ENCODE results near the gene ANGPTL7. TPM values are rescaled to one million over a fixed set of nuclear protein-coding genes. Genes with fewer than 3 reads are reported as not detected.

ANGPTL7 gene
- total and polyA plus RNA-seq, 2 of the 8 experiments (the other 6 are each of a cell fraction or from before 2014, with no cell fraction given), result not detected

GRCh38 chr1:11151114-11151513 is 38.0 kb upstream of the ANGPTL7 start:
- Histone ChIP-seq H3K4me2 (ENCODE audit: insufficient read depth in 1 of 2, low read depth in 2 of 2, low read length in 2 of 2) (no peak overlapping the region), H3K9me3 (ENCODE audit: insufficient read depth in 2 of 2, low read depth in 1 of 2, low read length in 1 of 2) (no peaks in the 10 kb centered on the region), H3K23me2 (ENCODE audit: low read depth, low read length) (no peaks in the 10 kb centered on the region; the same call in 1 of the 2 replicates), H3K18ac (ENCODE audit: extremely low read depth, low read length) (no peak overlapping the region), H4K5ac (ENCODE audit: insufficient read length, low read depth, low read length) (no peak overlapping the region), H2AFZ (ENCODE audit: low read length) (no peak overlapping the region), H2BK5ac (ENCODE audit: low read depth, low read length) (no peak overlapping the region), H2BK20ac (ENCODE audit: low read length) (no peak overlapping the region), H4K91ac (replicated peaks; ENCODE audit: insufficient read length, low read length) (no peak overlapping the region), H2BK15ac (ENCODE audit: low read length) (no peak overlapping the region), H3K4me3 (ENCODE audit: extremely low read depth in 1 of 4, insufficient read depth in 2 of 4, low read depth in 3 of 4, low read length in 4 of 4) (no peak overlapping the region), H4K8ac (ENCODE audit: extremely low read depth, insufficient read depth, low read length) (no peak overlapping the region), H3K27me3 (replicated peaks in 1 of 4; ENCODE audit: control insufficient read depth in 3 of 4, extremely low read depth in 1 of 4, insufficient read depth in 3 of 4, low read length in 3 of 4) (no peaks in the 10 kb centered on the region), H2AK5ac (ENCODE audit: low read depth, low read length) (no peak overlapping the region), H3K9ac (replicated peaks in 1 of 4; ENCODE audit: extremely low read depth in 1 of 4, low read depth in 3 of 4, low read length in 3 of 4) (no peak overlapping the region), H3K56ac (replicated peaks; ENCODE audit: insufficient read length, low read depth, low read length) (no peak overlapping the region), H2BK12ac (ENCODE audit: low read depth, low read length) (no peak overlapping the region), H3K4ac (replicated peaks; ENCODE audit: insufficient read length, low read depth, low read length) (no peak overlapping the region), H3K14ac (ENCODE audit: insufficient read length) (no peak overlapping the region), H3K23ac (ENCODE audit: insufficient read length) (no peak overlapping the region), H2BK120ac (replicated peaks; ENCODE audit: low read depth, low read length) (no peak overlapping the region), H3K79me2 (ENCODE audit: control insufficient read depth in 1 of 2, insufficient read depth in 2 of 2, low read length in 2 of 2) (no peaks in the 10 kb centered on the region), H3K27ac (ENCODE audit: low read depth, low read length) (no peak overlapping the region), H3K79me1 (ENCODE audit: low read depth, low read length) (no peaks in the 10 kb centered on the region), H3K36me3 (ENCODE audit: control insufficient read depth in 2 of 4, insufficient read depth in 4 of 4, low read length in 3 of 4) (peaks cover 8 to 29% (median 24%) of the 10 kb centered on the region in 4 experiments; a peak in 7 of 8 replicates), H3K4me1 (replicated peaks in 1 of 4; ENCODE audit: control insufficient read depth in 3 of 4, insufficient read depth in 4 of 4, low read length in 3 of 4) (no peaks in the 10 kb centered on the region), H4K20me1 (replicated peaks in 1 of 2; ENCODE audit: control insufficient read depth in 1 of 2, insufficient read depth in 2 of 2, low read length in 2 of 2) (no peaks in the 10 kb centered on the region)
- TF ChIP-seq CHD2 (IDR thresholded peaks at IDR 0.05; ENCODE audit: low read length), result no peak
- no peak for TF ChIP-seq RXRA (IDR thresholded peaks at IDR 0.05; ENCODE audit: insufficient read depth, low read depth, low read length)
- TF ChIP-seq CBX5 (IDR thresholded peaks at IDR 0.05; ENCODE audit: low read depth, low read length), result no peak
- no peak for TF ChIP-seq SIRT6 (IDR thresholded peaks at IDR 0.05; ENCODE audit: low read length)
- TF ChIP-seq YY1 (IDR thresholded peaks at IDR 0.05; ENCODE audit: low read depth, low read length), result no peak
- TF ChIP-seq SP4 (IDR thresholded peaks at IDR 0.05; ENCODE audit: low read length), result no peak
- no peak for TF ChIP-seq TEAD4 (IDR thresholded peaks at IDR 0.05; ENCODE audit: low read depth, low read length)
- no peak for TF ChIP-seq BACH1 (IDR thresholded peaks at IDR 0.05; ENCODE audit: low read length)
- DNase-seq (ENCODE audit: low read depth in 1 of 2, low spot score in 2 of 2), result no peak
- POLR2A ChIA-PET (ENCODE audit: partially characterized antibody), result interaction anchor here (1.0 to 1.9 kb wide), 2 partner anchors 52 to 88 kb away, joined by 3 to 6 read pairs; partner anchors contain the start of gene EXOSC10
- FAIRE-seq, result no peak
- CTCF ChIA-PET (ENCODE audit: partially characterized antibody), result interaction anchor here (1.2 kb wide), 1 partner anchor 10 kb away, joined by 3 read pairs; no protein-coding TSS in a partner anchor
- 92% methylated on average over 5 of the region's 5 CpGs; no CpG with 5 or more reads in 1 of the 2 experiments for WGBS, 2 experiments (ENCODE audit: extremely low coverage in 1 of 2, insufficient coverage in 1 of 2, insufficient read length in 1 of 2, insufficient replicate concordance in 2 of 2, low coverage in 1 of 2, low lambda C conversion rate in 2 of 2, missing lambda C conversion rate in 1 of 2)

All from H1 (cell line).